Measurements from ENCODE around the gene TRIM74. TPM values are rescaled to one million over a fixed set of nuclear protein-coding genes. Genes with fewer than 3 reads are reported as not detected.
"Not testable (repeated sequence)": the region's sequence is repeated elsewhere in the genome, so short reads cannot be mapped to it uniquely, and the experiment has no call there.

TRIM74 gene
- 0.39 TPM in 1 of 2 replicates, not detected in the other for total RNA-seq (2022)
- Bru-seq, nascent RNA, result percentile 22 among the genes with signal in this experiment
- BruChase-seq, experiment 1, labeled RNA remaining after a 2-hour chase, result percentile 35 among the genes with signal in this experiment
- BruChase-seq, experiment 2, labeled RNA remaining after a 6-hour chase, result percentile 39 among the genes with signal in this experiment
- long read RNA-seq, result 0 reads

GRCh38 chr7:72968980-72969516 is at the start of gene TRIM74:
Gene TRIM74 (minus strand): TSS chr7:72969466. CDS start chr7:72966157, 3,309 bp downstream.
- H3K9me3 ChIP-seq; H3K27me3 ChIP-seq (replicated peaks; ENCODE audit: control insufficient read depth, insufficient read depth, low read length); H3K9me3 Mint-ChIP-seq (ENCODE audit: unreplicated experiment); intact Hi-C loops (cut with micrococcal nuclease; ENCODE audit: unreplicated experiment); H3K4me3 Mint-ChIP-seq (ENCODE audit: unreplicated experiment); H3K27ac Mint-ChIP-seq (ENCODE audit: unreplicated experiment); H3K27me3 Mint-ChIP-seq (ENCODE audit: insufficient read depth, unreplicated experiment); H3K4me3 ChIP-seq (ENCODE audit: low read depth, low read length); CTCF ChIA-PET; H3K36me3 Mint-ChIP-seq (ENCODE audit: insufficient read depth, unreplicated experiment); BruUV-seq (replicated peaks); H3K4me1 ChIP-seq; DNase-seq; H3K36me3 ChIP-seq (ENCODE audit: control insufficient read depth, insufficient read depth, low read length); POLR2A ChIA-PET; H3K4me1 Mint-ChIP-seq (ENCODE audit: low read depth, unreplicated experiment): not testable (repeated sequence)

GRCh38 chr7:73006491-73006890 is 37.2 kb upstream of the TRIM74 start:
- H3K9me3 ChIP-seq; H3K27ac Mint-ChIP-seq (ENCODE audit: unreplicated experiment); intact Hi-C loops (cut with micrococcal nuclease; ENCODE audit: unreplicated experiment); H3K4me3 Mint-ChIP-seq (ENCODE audit: unreplicated experiment); H3K4me1 ChIP-seq; H3K27me3 ChIP-seq (replicated peaks; ENCODE audit: control insufficient read depth, insufficient read depth, low read length); CTCF ChIA-PET; H3K27me3 Mint-ChIP-seq (ENCODE audit: insufficient read depth, unreplicated experiment); POLR2A ChIA-PET; H3K4me1 Mint-ChIP-seq (ENCODE audit: low read depth, unreplicated experiment); H3K9me3 Mint-ChIP-seq (ENCODE audit: unreplicated experiment); H3K36me3 ChIP-seq (ENCODE audit: control insufficient read depth, insufficient read depth, low read length): not testable (repeated sequence)
- TSS peak; percentile 83 for BruUV-seq (replicated peaks)
- peaks cover 14% of the 10 kb centered on the region for H3K36me3 Mint-ChIP-seq (ENCODE audit: insufficient read depth, unreplicated experiment)
- DNase-seq, result peak in 1 of 2 experiments; percentile 21
- peak overlapping the region; percentile 41 for H3K4me3 ChIP-seq (ENCODE audit: low read depth, low read length)

GRCh38 chr7:73005693-73006447 is 36.6 kb upstream of the TRIM74 start:
- H3K4me3 ChIP-seq (ENCODE audit: low read depth, low read length), result peak overlapping the region; percentile 45
- DNase-seq, result peak; percentile 95 to 98
- intact Hi-C loops (cut with micrococcal nuclease; ENCODE audit: unreplicated experiment); H3K4me1 ChIP-seq; H3K27me3 Mint-ChIP-seq (ENCODE audit: insufficient read depth, unreplicated experiment); H3K4me1 Mint-ChIP-seq (ENCODE audit: low read depth, unreplicated experiment); H3K9me3 ChIP-seq; CTCF ChIA-PET; H3K9me3 Mint-ChIP-seq (ENCODE audit: unreplicated experiment); POLR2A ChIA-PET; BruUV-seq (replicated peaks); H3K36me3 ChIP-seq (ENCODE audit: control insufficient read depth, insufficient read depth, low read length); H3K27me3 ChIP-seq (replicated peaks; ENCODE audit: control insufficient read depth, insufficient read depth, low read length): not testable (repeated sequence)
- Mint-ChIP-seq H3K36me3 (ENCODE audit: insufficient read depth, unreplicated experiment) (peaks cover 14% of the 10 kb centered on the region), H3K27ac (ENCODE audit: unreplicated experiment) (peak overlapping the region; percentile 97), H3K4me3 (ENCODE audit: unreplicated experiment) (peak overlapping the region; percentile 89)

- intact Hi-C loops (cut with micrococcal nuclease; ENCODE audit: unreplicated experiment), result not testable (repeated sequence)
Observed at GRCh38 chr7:73005356-73005692, 36.1 kb upstream of the TRIM74 start.

GRCh38 chr7:72997887-72998468 is 28.7 kb upstream of the TRIM74 start:
- H3K4me1 ChIP-seq; H3K27me3 ChIP-seq (replicated peaks; ENCODE audit: control insufficient read depth, insufficient read depth, low read length); H3K9me3 Mint-ChIP-seq (ENCODE audit: unreplicated experiment); DNase-seq; H3K4me3 ChIP-seq (ENCODE audit: low read depth, low read length); H3K27me3 Mint-ChIP-seq (ENCODE audit: insufficient read depth, unreplicated experiment); H3K4me3 Mint-ChIP-seq (ENCODE audit: unreplicated experiment); H3K4me1 Mint-ChIP-seq (ENCODE audit: low read depth, unreplicated experiment); CTCF ChIA-PET; H3K9me3 ChIP-seq; intact Hi-C loops (cut with micrococcal nuclease; ENCODE audit: unreplicated experiment); H3K36me3 ChIP-seq (ENCODE audit: control insufficient read depth, insufficient read depth, low read length); POLR2A ChIA-PET; H3K36me3 Mint-ChIP-seq (ENCODE audit: insufficient read depth, unreplicated experiment); H3K27ac Mint-ChIP-seq (ENCODE audit: unreplicated experiment): not testable (repeated sequence)
- TSS peak; percentile 4 for BruUV-seq (replicated peaks)

More at GRCh38 chr7:73005356-73005692, 36.1 kb upstream of the TRIM74 start:
- H3K27me3 Mint-ChIP-seq (ENCODE audit: insufficient read depth, unreplicated experiment); H3K36me3 ChIP-seq (ENCODE audit: control insufficient read depth, insufficient read depth, low read length); H3K27me3 ChIP-seq (replicated peaks; ENCODE audit: control insufficient read depth, insufficient read depth, low read length); H3K4me1 ChIP-seq; H3K9me3 Mint-ChIP-seq (ENCODE audit: unreplicated experiment); H3K9me3 ChIP-seq; H3K4me1 Mint-ChIP-seq (ENCODE audit: low read depth, unreplicated experiment); POLR2A ChIA-PET; CTCF ChIA-PET: not testable (repeated sequence)
- Mint-ChIP-seq H3K36me3 (ENCODE audit: insufficient read depth, unreplicated experiment) (peaks cover 14% of the 10 kb centered on the region), H3K4me3 (ENCODE audit: unreplicated experiment) (peak overlapping the region; percentile 89), H3K27ac (ENCODE audit: unreplicated experiment) (peak overlapping the region; percentile 97)
- BruUV-seq (replicated peaks), result TSS peak; percentile 91
- DNase-seq, result peak; percentile 78 to 89
- H3K4me3 ChIP-seq (ENCODE audit: low read depth, low read length), result peak overlapping the region; percentile 34

GRCh38 chr7:72997447-72997846 is 28.2 kb upstream of the TRIM74 start:
- H3K27me3 ChIP-seq (replicated peaks; ENCODE audit: control insufficient read depth, insufficient read depth, low read length); H3K9me3 Mint-ChIP-seq (ENCODE audit: unreplicated experiment); H3K27ac Mint-ChIP-seq (ENCODE audit: unreplicated experiment); H3K9me3 ChIP-seq; H3K27me3 Mint-ChIP-seq (ENCODE audit: insufficient read depth, unreplicated experiment); BruUV-seq (replicated peaks); H3K4me3 ChIP-seq (ENCODE audit: low read depth, low read length); CTCF ChIA-PET; H3K4me1 Mint-ChIP-seq (ENCODE audit: low read depth, unreplicated experiment); H3K4me3 Mint-ChIP-seq (ENCODE audit: unreplicated experiment); H3K4me1 ChIP-seq; H3K36me3 ChIP-seq (ENCODE audit: control insufficient read depth, insufficient read depth, low read length); H3K36me3 Mint-ChIP-seq (ENCODE audit: insufficient read depth, unreplicated experiment); DNase-seq; intact Hi-C loops (cut with micrococcal nuclease; ENCODE audit: unreplicated experiment); POLR2A ChIA-PET: not testable (repeated sequence)

- H3K27me3 Mint-ChIP-seq (ENCODE audit: insufficient read depth, unreplicated experiment); H3K27ac Mint-ChIP-seq (ENCODE audit: unreplicated experiment); H3K27me3 ChIP-seq (replicated peaks; ENCODE audit: control insufficient read depth, insufficient read depth, low read length); H3K4me1 ChIP-seq; H3K9me3 ChIP-seq; POLR2A ChIA-PET; CTCF ChIA-PET; H3K4me3 Mint-ChIP-seq (ENCODE audit: unreplicated experiment); DNase-seq; H3K9me3 Mint-ChIP-seq (ENCODE audit: unreplicated experiment); intact Hi-C loops (cut with micrococcal nuclease; ENCODE audit: unreplicated experiment); H3K4me1 Mint-ChIP-seq (ENCODE audit: low read depth, unreplicated experiment); H3K36me3 Mint-ChIP-seq (ENCODE audit: insufficient read depth, unreplicated experiment); BruUV-seq (replicated peaks); H3K4me3 ChIP-seq (ENCODE audit: low read depth, low read length); H3K36me3 ChIP-seq (ENCODE audit: control insufficient read depth, insufficient read depth, low read length): not testable (repeated sequence)
Observed at GRCh38 chr7:72995484-72995883, 26.2 kb upstream of the TRIM74 start.

Measured in Caco-2 (cell line).